Small intestine (tissue), 7 donors: ENCODE results near the gene OPHN1. TPM values are rescaled to one million over a fixed set of nuclear protein-coding genes. Genes with fewer than 3 reads are reported as not detected.

Source experiments
- DNase-seq, 2 donors: peaks; one replicate each; pipeline versions ENCODE4 v3.0.0 to v3.0.0-alpha.2; 2013
- FAIRE-seq: peaks from 2 replicates; lab custom pipeline; 2012; peaks lifted over from hg19 to GRCh38; lab: Jason Lieb, UNC
- H3K27ac ChIP-seq, 3 donors: one replicate each; pipeline ENCODE4 v1.5.1; 2013; ENCODE audit warnings: low read length in 2 of 3, mild to moderate bottlenecking in 2 of 3, control low read depth in 1 of 3, inconsistent platforms in 1 of 3, low read depth in 1 of 3, moderate library complexity in 1 of 3
- H3K27me3 ChIP-seq, 3 donors: one replicate each; pipeline ENCODE4 v1.6.1; 2013; ENCODE audit warnings: low read length in 3 of 3, inconsistent platforms in 1 of 3; ENCODE audit not compliant: control insufficient read depth in 3 of 3, insufficient read depth in 3 of 3
- H3K36me3 ChIP-seq, 3 donors: one replicate each; pipeline ENCODE4 v1.6.1; 2013; ENCODE audit warnings: low read length in 3 of 3, inconsistent platforms in 1 of 3, low read depth in 1 of 3, mild to moderate bottlenecking in 1 of 3, moderate library complexity in 1 of 3; ENCODE audit not compliant: control insufficient read depth in 3 of 3, insufficient read depth in 2 of 3
- H3K4me1 ChIP-seq, 3 donors: one replicate each; pipeline ENCODE4 v1.6.1; 2013; ENCODE audit warnings: low read length in 2 of 3, inconsistent platforms in 1 of 3, low read depth in 1 of 3, mild to moderate bottlenecking in 1 of 3, moderate library complexity in 1 of 3; ENCODE audit not compliant: control insufficient read depth in 3 of 3, insufficient read depth in 2 of 3
- H3K4me3 ChIP-seq, 3 donors: one replicate each; pipeline ENCODE4 v1.5.1; 2013; ENCODE audit warnings: low read length in 3 of 3, control low read depth in 1 of 3, inconsistent platforms in 1 of 3, low read depth in 1 of 3, mild to moderate bottlenecking in 1 of 3, moderate library complexity in 1 of 3
- H3K9me3 ChIP-seq, 2 donors: one replicate each; pipeline ENCODE4 v1.6.1; 2013; ENCODE audit warnings: low read depth in 1 of 2, low read length in 1 of 2; ENCODE audit not compliant: control insufficient read depth in 2 of 2, insufficient read depth in 1 of 2
- WGBS, 3 donors: extraction: QIAGEN DNeasy Blood & Tissue Kit; methylation state at CpG; one replicate each; pipeline ENCODE4 v1.1.7; 2013; 5-methylcytosine and 5-hydroxymethylcytosine counted together
- polyA plus RNA-seq, 4 donors: library from polyadenylated mRNA; stranded (reverse) in 3 of 4; unstranded in 1 of 4; fragments of 200-250 nt in 3 of 4; fragments of 120-200 nt in 1 of 4; gene quantifications; one replicate each; pipeline versions ENCODE4 v1.2.1 to v1.2.3, GENCODE V29; 2013
- donor health status: healthy with polysubstance abuse.
- donor health status: control.
- donor health status: control.
- donor health status: Bipolar disorder and iron deficiency.
- donor health status: healthy.

The OPHN1 gene
- polyA plus RNA-seq, 4 donors = 0.89 to 6.3 (median 3.0) TPM

DNA sequence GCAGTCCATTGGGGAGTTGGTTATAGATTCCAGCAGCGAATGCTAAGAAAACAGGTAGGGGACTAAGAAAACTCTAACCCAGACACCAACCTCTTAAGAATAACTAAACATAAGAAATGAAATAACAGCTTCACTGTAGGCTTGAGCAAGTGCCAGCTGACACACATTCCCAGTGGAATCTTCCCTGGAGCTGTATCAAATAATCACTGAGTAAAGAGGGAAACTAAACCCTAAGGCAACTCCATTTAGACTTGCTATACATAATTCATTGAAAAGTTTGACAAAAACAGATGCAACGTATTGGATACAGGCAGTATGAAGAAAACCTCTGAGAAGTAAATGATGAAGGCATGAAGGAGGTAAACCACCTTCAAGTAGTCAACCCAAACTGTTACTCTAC is 293.5 kb downstream of the OPHN1 start:
- no peaks in the 10 kb centered on the region for H3K36me3 ChIP-seq
- no peaks in the 10 kb centered on the region for H3K27me3 ChIP-seq
- DNase-seq (no peak), FAIRE-seq (no peak)
- H3K4me3 ChIP-seq = no peak overlapping the region
- no peak overlapping the region for H3K27ac ChIP-seq
- H3K4me1 ChIP-seq = no peaks in the 10 kb centered on the region
- 64 to 89% (median 72%) methylated on average over 2 of the region's 2 CpGs for WGBS, 3 donors
- no peaks in the 10 kb centered on the region for H3K9me3 ChIP-seq

DNA sequence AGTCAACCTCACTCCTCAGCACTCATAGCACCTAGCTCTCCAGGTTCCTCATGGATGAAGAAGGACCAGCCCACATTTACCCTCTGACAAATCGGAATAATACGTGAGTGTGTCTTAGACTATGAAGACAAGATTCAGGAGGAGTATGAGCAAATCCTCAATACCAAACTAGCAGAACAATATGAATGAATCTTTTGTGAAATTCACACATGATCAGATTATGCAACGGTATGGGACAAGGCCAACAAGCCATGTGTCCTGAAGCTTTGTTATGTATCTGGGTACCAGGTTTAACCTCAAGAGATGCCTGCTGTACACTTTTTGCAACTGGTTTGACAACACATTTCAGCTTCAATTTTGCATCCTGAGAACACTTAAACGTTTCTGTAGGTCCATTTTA is 300.1 kb downstream of the OPHN1 start:
- no peak overlapping the region for H3K27ac ChIP-seq
- no peaks in the 10 kb centered on the region for H3K9me3 ChIP-seq
- H3K4me1 ChIP-seq = no peaks in the 10 kb centered on the region
- H3K27me3 ChIP-seq = no peaks in the 10 kb centered on the region
- no peak overlapping the region for H3K4me3 ChIP-seq
- 75 to 93% (median 91%) methylated on average over 4 of the region's 4 CpGs for WGBS, 3 donors
- DNase-seq (no peak), FAIRE-seq (no peak)
- peaks cover 0 to 2% (median 0%) of the 10 kb centered on the region in 3 donors for H3K36me3 ChIP-seq

DNA sequence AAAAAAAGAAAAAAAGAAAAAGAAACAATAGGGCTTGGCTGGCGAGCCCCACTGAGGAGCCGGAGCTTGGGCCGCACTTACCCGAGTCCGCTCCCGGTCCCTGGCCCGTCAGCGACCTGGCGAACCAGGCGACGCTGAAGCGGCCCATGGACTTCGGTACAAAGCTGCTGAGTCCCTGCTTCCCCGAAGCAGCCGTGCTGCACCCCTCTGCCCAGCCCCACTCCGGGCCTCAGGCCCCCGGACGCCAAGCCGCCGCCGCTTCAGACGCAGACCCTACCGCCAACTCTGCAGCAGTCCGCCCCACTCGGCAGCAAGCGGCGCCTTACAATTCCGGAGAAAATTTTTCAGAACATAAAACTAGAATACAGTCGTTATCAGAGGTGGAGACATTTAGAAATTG is 300.5 kb downstream of the OPHN1 start:
- peaks cover 0 to 2% (median 0%) of the 10 kb centered on the region in 3 donors for H3K36me3 ChIP-seq
- no peaks in the 10 kb centered on the region for H3K27me3 ChIP-seq
- no peak overlapping the region for H3K4me3 ChIP-seq
- H3K4me1 ChIP-seq = no peaks in the 10 kb centered on the region
- DNase-seq (no peak), FAIRE-seq (no peak)
- no peaks in the 10 kb centered on the region for H3K9me3 ChIP-seq
- WGBS, 3 donors = 91 to 97% (median 95%) methylated on average over 29 of the region's 29 CpGs
- H3K27ac ChIP-seq = no peak overlapping the region

DNA sequence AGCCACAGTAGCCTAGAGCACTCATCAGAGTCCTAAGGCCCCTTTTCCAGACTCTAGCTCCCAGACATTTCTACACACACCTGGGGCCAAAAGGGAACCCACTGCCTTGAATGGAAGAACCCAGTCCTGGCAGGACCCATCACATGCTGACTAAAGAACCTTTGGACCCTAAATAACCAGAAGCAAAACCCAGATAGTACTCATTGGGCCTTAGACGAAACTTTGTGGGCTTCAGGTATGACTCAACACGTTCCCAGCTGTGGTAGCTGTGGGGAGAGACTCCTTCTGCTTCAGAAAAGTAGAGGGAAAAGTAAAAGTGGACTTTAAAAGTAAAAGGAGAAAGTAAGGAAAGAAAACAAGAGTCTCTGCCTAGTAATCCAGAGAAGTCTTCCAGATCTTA is 311.5 kb downstream of the OPHN1 start:
- FAIRE-seq (no peak), DNase-seq (no peak)
- WGBS, 3 donors = 69 to 94% (median 76%) methylated on average over 2 of the region's 2 CpGs
- no peaks in the 10 kb centered on the region for H3K4me1 ChIP-seq
- H3K36me3 ChIP-seq = no peaks in the 10 kb centered on the region
- H3K9me3 ChIP-seq = no peaks in the 10 kb centered on the region
- no peak overlapping the region for H3K27ac ChIP-seq
- peaks cover 0 to 3% (median 0%) of the 10 kb centered on the region in 3 donors for H3K27me3 ChIP-seq
- no peak overlapping the region for H3K4me3 ChIP-seq

- Histone ChIP-seq H3K4me3 (no peak overlapping the region), H3K27me3 (peaks cover 0 to 3% (median 0%) of the 10 kb centered on the region in 3 donors), H3K9me3 (no peaks in the 10 kb centered on the region), H3K27ac (no peak overlapping the region), H3K36me3 (no peaks in the 10 kb centered on the region), H3K4me1 (no peaks in the 10 kb centered on the region)
- FAIRE-seq = no peak
- DNase-seq = no peak
- 43 to 85% (median 83%) methylated on average over 1 of the region's 1 CpG for WGBS, 3 donors
These were observed 311.9 kb downstream of the OPHN1 start for GRCh38 chrX:68121371-68121770.

DNA sequence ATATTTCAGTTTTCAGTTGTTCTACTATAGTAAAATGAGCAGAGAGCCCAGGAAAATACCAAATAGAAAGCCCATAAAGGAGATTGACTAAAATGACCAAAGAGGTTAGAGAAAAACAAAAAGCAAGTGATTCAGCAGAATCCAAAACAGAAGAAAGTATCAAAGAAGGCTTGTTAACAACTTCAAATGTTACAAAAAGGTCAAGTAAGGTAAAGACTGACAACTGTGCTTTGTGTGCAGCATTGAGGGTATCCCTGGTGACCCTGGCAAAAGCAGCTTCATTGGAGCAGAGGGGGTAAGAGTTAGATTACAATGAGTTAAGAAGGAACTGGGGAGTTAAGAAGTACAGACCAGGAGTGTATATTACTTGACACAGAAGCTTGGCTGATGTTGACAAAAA is 317.9 kb downstream of the OPHN1 start:
- H3K27me3 ChIP-seq = peaks cover 0 to 3% (median 0%) of the 10 kb centered on the region in 3 donors
- no peaks in the 10 kb centered on the region for H3K9me3 ChIP-seq
- no peak overlapping the region for H3K4me3 ChIP-seq
- no peak for FAIRE-seq
- H3K27ac ChIP-seq = no peak overlapping the region
- DNase-seq = no peak
- H3K36me3 ChIP-seq = peaks cover 0 to 2% (median 0%) of the 10 kb centered on the region in 3 donors
- no peaks in the 10 kb centered on the region for H3K4me1 ChIP-seq

GRCh38 chrX:68114573-68115129 is 318.6 kb downstream of the OPHN1 start:
- Histone ChIP-seq H3K27ac (no peak overlapping the region), H3K4me1 (no peaks in the 10 kb centered on the region), H3K4me3 (no peak overlapping the region), H3K27me3 (peaks cover 0 to 3% (median 0%) of the 10 kb centered on the region in 3 donors), H3K36me3 (peaks cover 0 to 4% (median 0%) of the 10 kb centered on the region in 3 donors), H3K9me3 (no peaks in the 10 kb centered on the region)
- FAIRE-seq (no peak), DNase-seq (peak; percentile 0 to 1)
- WGBS, 3 donors = 61 to 86% (median 68%) methylated on average over 4 of the region's 4 CpGs

DNA sequence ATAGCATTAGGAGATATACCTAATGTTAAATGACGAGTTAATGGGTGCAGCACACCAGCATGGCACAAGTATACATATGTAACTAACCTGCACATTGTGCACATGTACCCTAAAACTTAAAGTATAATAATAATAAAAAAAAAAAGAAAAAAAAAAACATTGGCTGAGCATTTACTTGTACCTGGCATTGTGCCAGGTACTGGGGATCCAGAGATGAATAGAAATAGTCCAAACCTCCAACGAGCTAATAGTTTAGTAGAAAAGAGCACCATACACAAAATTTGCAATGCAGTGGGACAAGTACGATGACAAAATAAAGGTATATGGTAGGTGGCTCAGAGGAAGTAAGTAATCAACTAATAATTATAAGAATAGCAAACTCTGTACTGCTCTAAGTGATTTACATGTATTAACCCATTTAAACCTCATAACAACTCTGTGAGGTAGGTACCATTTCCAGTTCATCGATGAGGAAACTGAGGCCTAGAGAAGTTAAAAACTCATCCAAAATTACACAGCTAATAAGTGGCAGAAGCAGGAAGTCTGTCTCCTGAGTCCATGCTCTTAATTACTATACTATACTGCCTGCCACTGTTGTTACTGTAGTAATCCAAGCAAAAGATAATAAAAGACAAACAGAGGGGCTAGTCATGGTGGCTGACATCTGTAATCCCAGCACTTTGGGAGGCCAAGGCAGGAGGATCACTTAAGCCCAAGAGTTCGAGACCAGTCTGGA is 319.3 kb downstream of the OPHN1 start:
- H3K9me3 ChIP-seq = no peaks in the 10 kb centered on the region
- no peak overlapping the region for H3K4me3 ChIP-seq
- peaks cover 0 to 3% (median 0%) of the 10 kb centered on the region in 3 donors for H3K27me3 ChIP-seq
- peaks cover 0 to 4% (median 0%) of the 10 kb centered on the region in 3 donors for H3K36me3 ChIP-seq
- no peak for FAIRE-seq
- no peaks in the 10 kb centered on the region for H3K4me1 ChIP-seq
- WGBS, 3 donors = 70 to 86% (median 78%) methylated on average over 4 of the region's 5 CpGs
- DNase-seq = no peak
- H3K27ac ChIP-seq = no peak overlapping the region
